Fibroblast of villous mesenchyme (primary cell): ENCODE measurements around the gene KCNIP4. TPM values are rescaled to one million over a fixed set of nuclear protein-coding genes. Genes with fewer than 3 reads are reported as not detected.
"Not testable (repeated sequence)": the region's sequence is repeated elsewhere in the genome, so short reads cannot be mapped to it uniquely, and the experiment has no call there.

Experiments used
- DNase-seq: peaks from one replicate; pipeline ENCODE4 v3.0.0-alpha.2; 2010; ENCODE audit warnings: low read depth
- H3K4me3 ChIP-seq: 2 replicates; pipeline ENCODE4 v1.5.1; 2011; ENCODE audit warnings: low read depth, mild to moderate bottlenecking, low read length
- CTCF ChIP-seq: IDR thresholded peaks from 2 replicates; pipeline ENCODE4 v1.5.1; 2012; ENCODE audit warnings: low read depth, mild to moderate bottlenecking, low read length; ENCODE audit not compliant: insufficient read depth
- total RNA-seq: library from RNA; depleted of rRNA; stranded (reverse); fragments of >200 nt; gene quantifications from 2 replicates; pipeline ENCODE4 v1.2.3, GENCODE V29; 2012

Gene KCNIP4
- total RNA-seq, 1 donor = under 0.01 TPM

GRCh38 chr4:20809812-20810211 lies 1138.8 kb downstream of the KCNIP4 start:
- no peak overlapping the region for H3K4me3 ChIP-seq
- no peak for TF ChIP-seq CTCF
- no peak for DNase-seq

GRCh38 chr4:20805716-20806115 lies 1142.9 kb downstream of the KCNIP4 start:
- no peak for TF ChIP-seq CTCF
- no peak for DNase-seq
- H3K4me3 ChIP-seq = no peak overlapping the region

- H3K4me3 ChIP-seq = no peak overlapping the region
- TF ChIP-seq CTCF = no peak
- peak; percentile 56 for DNase-seq
Measured at GRCh38 chr4:20787940-20788665, 1160.5 kb downstream of the KCNIP4 start.

GRCh38 chr4:20783134-20783533 lies 1165.4 kb downstream of the KCNIP4 start:
- H3K4me3 ChIP-seq, DNase-seq: not testable (repeated sequence)

GRCh38 chr4:20778896-20779295 lies 1169.7 kb downstream of the KCNIP4 start:
- no peak overlapping the region for H3K4me3 ChIP-seq
- TF ChIP-seq CTCF = no peak
- no peak for DNase-seq

- H3K4me3 ChIP-seq = no peak overlapping the region
- peak; percentile 80 for TF ChIP-seq CTCF
- DNase-seq = peak; percentile 67
Measured at GRCh38 chr4:20773144-20773997, 1175.2 kb downstream of the KCNIP4 start.

GRCh38 chr4:20764366-20764992 lies 1184.1 kb downstream of the KCNIP4 start:
- no peak for DNase-seq
- TF ChIP-seq CTCF = no peak
- no peak overlapping the region for H3K4me3 ChIP-seq
